Activated naive CD4-positive, alpha-beta T cell treated with anti-CD3 and anti-CD28 coated beads, Interleukin-2, amount 10 ng/mL, durations not matched to agents 7 days and 5 days (primary cell): ENCODE data around the gene CDS1.
"Not testable (repeated sequence)": the region's sequence is repeated elsewhere in the genome, so short reads cannot be mapped to it uniquely, and the experiment has no call there.

Experiments
- CTCF ChIA-PET: fragments of 350-600 bp; sonication (Branson Sonifier 250); formaldehyde crosslinking; loops from one replicate; lab custom pipeline; 2021; ENCODE audit warnings: antibody characterized with exemption; lab: Charles Lee
- DNase-seq: peaks from one replicate; pipeline ENCODE4 v3.0.0-alpha.2; 2020
- H3K27ac Mint-ChIP-seq: one replicate; pipeline ENCODE4 v1.8.0; 2021; ENCODE audit warnings: mild to moderate bottlenecking, moderate library complexity, mixed read lengths
- H3K27me3 Mint-ChIP-seq: one replicate; pipeline ENCODE4 v1.8.0; 2021; ENCODE audit warnings: mild to moderate bottlenecking, mixed read lengths
- H3K36me3 Mint-ChIP-seq: one replicate; pipeline ENCODE4 v1.8.0; 2021; ENCODE audit warnings: mixed read lengths
- H3K4me1 Mint-ChIP-seq: one replicate; pipeline ENCODE4 v1.8.0; 2021; ENCODE audit warnings: mixed read lengths
- H3K4me3 Mint-ChIP-seq: one replicate; pipeline ENCODE4 v1.8.0; 2021; ENCODE audit warnings: mild to moderate bottlenecking, moderate library complexity, mixed read lengths
- H3K9me3 Mint-ChIP-seq: one replicate; pipeline ENCODE4 v1.8.0; 2021; ENCODE audit warnings: mixed read lengths

The CDS1 gene

GRCh38 chr4:84672177-84672576, 89.2 kb downstream of the CDS1 start:
- no peak overlapping the region for H3K27ac Mint-ChIP-seq
- no peaks in the 10 kb centered on the region for H3K36me3 Mint-ChIP-seq
- no peaks in the 10 kb centered on the region for H3K4me1 Mint-ChIP-seq
- no peaks in the 10 kb centered on the region for H3K27me3 Mint-ChIP-seq
- CTCF ChIA-PET, result no interaction called here
- no peak for DNase-seq
- no peaks in the 10 kb centered on the region for H3K9me3 Mint-ChIP-seq
- H3K4me3 Mint-ChIP-seq, result no peak overlapping the region

- Mint-ChIP-seq H3K27ac (no peak overlapping the region), H3K4me1 (no peaks in the 10 kb centered on the region), H3K36me3 (no peaks in the 10 kb centered on the region), H3K4me3 (no peak overlapping the region), H3K27me3 (no peaks in the 10 kb centered on the region), H3K9me3 (no peaks in the 10 kb centered on the region)
- DNase-seq, result no peak
- CTCF ChIA-PET, result interaction anchor here (1.3 kb wide), 1 partner anchor 95 kb away, joined by 3 read pairs; no protein-coding TSS in a partner anchor
Measured at GRCh38 chr4:84673475-84674240, 90.7 kb downstream of the CDS1 start.

GRCh38 chr4:84677093-84677492, 94.2 kb downstream of the CDS1 start:
- H3K9me3 Mint-ChIP-seq, result no peaks in the 10 kb centered on the region
- H3K4me1 Mint-ChIP-seq, result peaks cover 14% of the 10 kb centered on the region
- H3K27me3 Mint-ChIP-seq, result peaks cover 4% of the 10 kb centered on the region
- no peaks in the 10 kb centered on the region for H3K36me3 Mint-ChIP-seq
- DNase-seq, result no peak
- no peak overlapping the region for H3K27ac Mint-ChIP-seq
- CTCF ChIA-PET, result no interaction called here
- no peak overlapping the region for H3K4me3 Mint-ChIP-seq

GRCh38 chr4:84677995-84678394, 95.1 kb downstream of the CDS1 start:
- CTCF ChIA-PET, result no interaction called here
- peaks cover 18% of the 10 kb centered on the region for H3K4me1 Mint-ChIP-seq
- no peak overlapping the region for H3K27ac Mint-ChIP-seq
- H3K27me3 Mint-ChIP-seq, result peaks cover 4% of the 10 kb centered on the region
- H3K36me3 Mint-ChIP-seq, result no peaks in the 10 kb centered on the region
- H3K9me3 Mint-ChIP-seq, result no peaks in the 10 kb centered on the region
- DNase-seq, result no peak
- no peak overlapping the region for H3K4me3 Mint-ChIP-seq

- DNase-seq, result no peak
- Mint-ChIP-seq H3K4me3 (no peak overlapping the region), H3K4me1 (peaks cover 27% of the 10 kb centered on the region), H3K27ac (no peak overlapping the region), H3K27me3 (peaks cover 4% of the 10 kb centered on the region), H3K9me3 (no peaks in the 10 kb centered on the region), H3K36me3 (no peaks in the 10 kb centered on the region)
- CTCF ChIA-PET, result no interaction called here
Measured at GRCh38 chr4:84678976-84679744, 96.2 kb downstream of the CDS1 start.

- H3K4me1 Mint-ChIP-seq, result peaks cover 32% of the 10 kb centered on the region
- peaks cover 4% of the 10 kb centered on the region for H3K27me3 Mint-ChIP-seq
- no peaks in the 10 kb centered on the region for H3K36me3 Mint-ChIP-seq
- no peak overlapping the region for H3K27ac Mint-ChIP-seq
- CTCF ChIA-PET, result interaction anchor here (0.7 kb wide), 1 partner anchor 41 kb away, joined by 3 read pairs; no protein-coding TSS in a partner anchor
- no peaks in the 10 kb centered on the region for H3K9me3 Mint-ChIP-seq
- H3K4me3 Mint-ChIP-seq, result no peak overlapping the region
- DNase-seq, result no peak
Measured at GRCh38 chr4:84680956-84681355, 98.0 kb downstream of the CDS1 start.

GRCh38 chr4:84681486-84682274, 98.8 kb downstream of the CDS1 start:
- Mint-ChIP-seq H3K27me3 (peaks cover 4% of the 10 kb centered on the region), H3K27ac (peak overlapping the region; percentile 49), H3K9me3 (no peaks in the 10 kb centered on the region), H3K4me1 (peaks cover 32% of the 10 kb centered on the region), H3K4me3 (peak overlapping the region; percentile 30), H3K36me3 (no peaks in the 10 kb centered on the region)
- CTCF ChIA-PET, result interaction anchor here (0.7 to 1.0 kb wide), 2 partner anchors 40 to 103 kb away, joined by 3 read pairs; no protein-coding TSS in a partner anchor
- no peak for DNase-seq

- H3K27ac Mint-ChIP-seq, H3K27me3 Mint-ChIP-seq, DNase-seq, H3K36me3 Mint-ChIP-seq, H3K9me3 Mint-ChIP-seq, H3K4me3 Mint-ChIP-seq: not testable (repeated sequence)
- CTCF ChIA-PET, result interaction anchor here (1.0 kb wide), 1 partner anchor 104 kb away, joined by 3 read pairs; no protein-coding TSS in a partner anchor
- peaks cover 32% of the 10 kb centered on the region for H3K4me1 Mint-ChIP-seq
Measured at GRCh38 chr4:84682661-84683060, 99.7 kb downstream of the CDS1 start.

- CTCF ChIA-PET, result no interaction called here
- H3K4me1 Mint-ChIP-seq, result peaks cover 32% of the 10 kb centered on the region
- no peaks in the 10 kb centered on the region for H3K36me3 Mint-ChIP-seq
- no peak for DNase-seq
- peaks cover 4% of the 10 kb centered on the region for H3K27me3 Mint-ChIP-seq
- H3K9me3 Mint-ChIP-seq, result no peaks in the 10 kb centered on the region
- no peak overlapping the region for H3K4me3 Mint-ChIP-seq
- H3K27ac Mint-ChIP-seq, result no peak overlapping the region
Measured at GRCh38 chr4:84683064-84683850, 100.3 kb downstream of the CDS1 start.

GRCh38 chr4:84684361-84684760, 101.4 kb downstream of the CDS1 start:
- Mint-ChIP-seq H3K27me3 (no peaks in the 10 kb centered on the region), H3K4me1 (peaks cover 32% of the 10 kb centered on the region), H3K9me3 (no peaks in the 10 kb centered on the region), H3K4me3 (no peak overlapping the region), H3K27ac (no peak overlapping the region), H3K36me3 (no peaks in the 10 kb centered on the region)
- CTCF ChIA-PET, result no interaction called here
- DNase-seq, result no peak

- no peak overlapping the region for H3K27ac Mint-ChIP-seq
Measured at GRCh38 chr4:84685105-84685504, 102.2 kb downstream of the CDS1 start.

GRCh38 chr4:84688605-84689004, 105.7 kb downstream of the CDS1 start:
- no peak for DNase-seq
- CTCF ChIA-PET, result no interaction called here
- H3K4me3 Mint-ChIP-seq, result no peak overlapping the region
- H3K27me3 Mint-ChIP-seq, result peaks cover 7% of the 10 kb centered on the region
- no peak overlapping the region for H3K27ac Mint-ChIP-seq
- H3K9me3 Mint-ChIP-seq, result no peaks in the 10 kb centered on the region
- H3K4me1 Mint-ChIP-seq, result peaks cover 13% of the 10 kb centered on the region
- H3K36me3 Mint-ChIP-seq, result no peaks in the 10 kb centered on the region

More at GRCh38 chr4:84685105-84685504, 102.2 kb downstream of the CDS1 start:
- Mint-ChIP-seq H3K4me1 (peaks cover 32% of the 10 kb centered on the region), H3K9me3 (no peaks in the 10 kb centered on the region), H3K27me3 (no peaks in the 10 kb centered on the region), H3K4me3 (no peak overlapping the region), H3K36me3 (no peaks in the 10 kb centered on the region)
- DNase-seq, result no peak
- CTCF ChIA-PET, result no interaction called here

- H3K27ac Mint-ChIP-seq, result no peak overlapping the region
- CTCF ChIA-PET, result no interaction called here
- H3K9me3 Mint-ChIP-seq, result no peaks in the 10 kb centered on the region
- no peak overlapping the region for H3K4me3 Mint-ChIP-seq
- no peak for DNase-seq
- H3K27me3 Mint-ChIP-seq, result peaks cover 7% of the 10 kb centered on the region
- H3K36me3 Mint-ChIP-seq, result no peaks in the 10 kb centered on the region
- peaks cover 9% of the 10 kb centered on the region for H3K4me1 Mint-ChIP-seq
Measured at GRCh38 chr4:84689197-84689596, 106.3 kb downstream of the CDS1 start.
